Transverse colon (tissue), 3 donors: ENCODE results near the gene SLIT3.

Source experiments
- EP300 ChIP-seq: sonication (generic); formaldehyde crosslinking; IDR thresholded peaks from one replicate; pipeline ENCODE4 v1.6.1; 2017; ENCODE audit warnings: antibody characterized with exemption, low read depth
- TF ChIP-seq, protein P1 (sequence below), 5 experiments: fragments of 200-600 bp in 3 of 5; fragments of 450-650 bp in 2 of 5; sonication (generic) in 3 of 5; IDR thresholded peaks; 1 replicate in 2 of 5; 2 replicates in 3 of 5; pipeline ENCODE4 v1.5.1; 2016 to 2017; ENCODE audit warnings: antibody characterized with exemption in 5 of 5, inconsistent platforms in 3 of 5, mild to moderate bottlenecking in 2 of 5, moderate library complexity in 1 of 5

DNA sequence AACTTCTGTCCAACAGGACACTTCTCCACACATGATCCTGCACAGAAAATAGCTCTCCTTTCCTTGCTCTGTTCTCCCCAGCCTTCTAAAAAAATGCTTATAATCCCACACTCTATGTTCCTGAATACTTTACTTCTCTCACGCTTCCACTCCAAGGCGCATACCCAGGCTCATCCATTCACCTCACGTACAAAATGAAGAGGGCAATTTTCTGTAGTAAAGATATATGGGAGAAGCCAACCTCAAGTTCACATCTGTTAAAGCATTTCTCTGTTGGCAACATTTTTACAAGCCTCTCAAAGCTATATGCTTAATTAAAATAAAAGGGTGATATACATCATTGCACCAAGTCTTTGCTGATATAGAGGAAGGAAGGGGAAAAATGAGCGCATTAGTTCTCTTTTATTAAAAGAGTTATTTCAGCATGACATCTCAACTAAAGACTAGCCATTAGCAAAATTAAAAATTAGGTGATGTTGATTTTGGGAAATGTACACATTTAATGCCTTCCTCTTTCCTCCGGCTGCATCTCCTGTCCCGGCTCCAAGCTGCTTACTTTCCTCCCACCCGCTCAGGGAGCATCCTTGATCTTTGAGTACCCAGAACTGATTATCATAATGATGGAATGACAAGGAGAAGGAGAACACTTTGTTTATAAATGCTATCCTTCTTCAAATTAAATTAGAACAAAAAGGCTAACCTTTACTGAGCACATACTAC lies 379.6 kb downstream of the SLIT3 start:
- TF ChIP-seq, protein P1, sequence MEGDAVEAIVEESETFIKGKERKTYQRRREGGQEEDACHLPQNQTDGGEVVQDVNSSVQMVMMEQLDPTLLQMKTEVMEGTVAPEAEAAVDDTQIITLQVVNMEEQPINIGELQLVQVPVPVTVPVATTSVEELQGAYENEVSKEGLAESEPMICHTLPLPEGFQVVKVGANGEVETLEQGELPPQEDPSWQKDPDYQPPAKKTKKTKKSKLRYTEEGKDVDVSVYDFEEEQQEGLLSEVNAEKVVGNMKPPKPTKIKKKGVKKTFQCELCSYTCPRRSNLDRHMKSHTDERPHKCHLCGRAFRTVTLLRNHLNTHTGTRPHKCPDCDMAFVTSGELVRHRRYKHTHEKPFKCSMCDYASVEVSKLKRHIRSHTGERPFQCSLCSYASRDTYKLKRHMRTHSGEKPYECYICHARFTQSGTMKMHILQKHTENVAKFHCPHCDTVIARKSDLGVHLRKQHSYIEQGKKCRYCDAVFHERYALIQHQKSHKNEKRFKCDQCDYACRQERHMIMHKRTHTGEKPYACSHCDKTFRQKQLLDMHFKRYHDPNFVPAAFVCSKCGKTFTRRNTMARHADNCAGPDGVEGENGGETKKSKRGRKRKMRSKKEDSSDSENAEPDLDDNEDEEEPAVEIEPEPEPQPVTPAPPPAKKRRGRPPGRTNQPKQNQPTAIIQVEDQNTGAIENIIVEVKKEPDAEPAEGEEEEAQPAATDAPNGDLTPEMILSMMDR (IDR thresholded peaks at IDR 0.05) = no peak
- no peak for TF ChIP-seq EP300
